ENCODE results near the gene DDIT4. TPM values are rescaled to one million over a fixed set of nuclear protein-coding genes. Genes with fewer than 3 reads are reported as not detected.

DDIT4 gene
- total and polyA plus RNA-seq, 2 of the 8 experiments (the other 6 are each of a cell fraction or from before 2014, with no cell fraction given), result 47.4 to 108 TPM

GRCh38 chr10:72295330-72295910 is 21.7 kb downstream of the DDIT4 start:
- no peak overlapping the region for H3K23ac ChIP-seq (ENCODE audit: insufficient read length)
- H2BK12ac ChIP-seq (ENCODE audit: low read depth, low read length), result peak overlapping the region; percentile 92; the same call in 1 of the 2 replicates
- H3K18ac ChIP-seq (ENCODE audit: extremely low read depth, low read length), result no peak overlapping the region
- no peak for FAIRE-seq
- H4K20me1 ChIP-seq (replicated peaks in 1 of 2; ENCODE audit: control insufficient read depth in 1 of 2, insufficient read depth in 2 of 2, low read length in 2 of 2), result no peaks in the 10 kb centered on the region
- H2AK5ac ChIP-seq (ENCODE audit: low read depth, low read length), result no peak overlapping the region; the same call in 1 of the 2 replicates
- peaks cover 5% of the 10 kb centered on the region; the same call in 1 of the 2 replicates for H3K23me2 ChIP-seq (ENCODE audit: low read depth, low read length)
- no peak overlapping the region for H3K4me3 ChIP-seq (ENCODE audit: extremely low read depth in 1 of 4, insufficient read depth in 2 of 4, low read depth in 3 of 4, low read length in 4 of 4)
- ChIA-PET POLR2A (ENCODE audit: partially characterized antibody) (interaction anchor here (1.0 to 1.4 kb wide), 3 partner anchors 11 to 58 kb away, joined by 3 read pairs; no protein-coding TSS in a partner anchor), CTCF (ENCODE audit: partially characterized antibody) (interaction anchor here (0.6 to 1.2 kb wide), 3 partner anchors 12 to 21 kb away, joined by 3 to 4 read pairs (median 3); no protein-coding TSS in a partner anchor)
- no peak overlapping the region for H3K9ac ChIP-seq (replicated peaks in 1 of 4; ENCODE audit: extremely low read depth in 1 of 4, low read depth in 3 of 4, low read length in 3 of 4)
- no peak overlapping the region for H3K56ac ChIP-seq (replicated peaks; ENCODE audit: insufficient read length, low read depth, low read length)
- no peaks in the 10 kb centered on the region for H3K79me2 ChIP-seq (ENCODE audit: control insufficient read depth in 1 of 2, insufficient read depth in 2 of 2, low read length in 2 of 2)
- H4K8ac ChIP-seq (ENCODE audit: extremely low read depth, insufficient read depth, low read length), result no peak overlapping the region
- peak overlapping the region; percentile 40; the same call in 1 of the 2 replicates for H2BK5ac ChIP-seq (ENCODE audit: low read depth, low read length)
- no peak overlapping the region for H3K14ac ChIP-seq (ENCODE audit: insufficient read length)
- H3K4me1 ChIP-seq (replicated peaks in 1 of 4; ENCODE audit: control insufficient read depth in 3 of 4, insufficient read depth in 4 of 4, low read length in 3 of 4), result peaks cover 5 to 21% (median 12%) of the 10 kb centered on the region in 4 experiments
- no peak overlapping the region for H3K4ac ChIP-seq (replicated peaks; ENCODE audit: insufficient read length, low read depth, low read length)
- H2BK20ac ChIP-seq (ENCODE audit: low read length), result 0 out of 2 replicates have a peak overlapping the region, but pooled peaks have one; percentile 29
- 86% methylated on average over 8 of the region's 8 CpGs; no CpG with 5 or more reads in 1 of the 2 experiments for WGBS, 2 experiments (ENCODE audit: extremely low coverage in 1 of 2, insufficient coverage in 1 of 2, insufficient read length in 1 of 2, insufficient replicate concordance in 2 of 2, low coverage in 1 of 2, low lambda C conversion rate in 2 of 2, missing lambda C conversion rate in 1 of 2)
- H3K27ac ChIP-seq (ENCODE audit: low read depth, low read length), result no peak overlapping the region; the same call in 1 of the 2 replicates
- peak overlapping the region; percentile 92 for H2BK15ac ChIP-seq (ENCODE audit: low read length)
- H2BK120ac ChIP-seq (replicated peaks; ENCODE audit: low read depth, low read length), result no peak overlapping the region
- no peaks in the 10 kb centered on the region for H3K79me1 ChIP-seq (ENCODE audit: low read depth, low read length)
- DNase-seq (ENCODE audit: low read depth in 1 of 2, low spot score in 2 of 2), result no peak
- H2AFZ ChIP-seq (ENCODE audit: low read length), result no peak overlapping the region
- no peaks in the 10 kb centered on the region for H3K36me3 ChIP-seq (ENCODE audit: control insufficient read depth in 2 of 4, insufficient read depth in 4 of 4, low read length in 3 of 4)
- no peak overlapping the region for H4K91ac ChIP-seq (replicated peaks; ENCODE audit: insufficient read length, low read length)
- no peak overlapping the region for H4K5ac ChIP-seq (ENCODE audit: insufficient read length, low read depth, low read length)
- no peaks in the 10 kb centered on the region; a peak in 1 of 4 replicates for H3K9me3 ChIP-seq (ENCODE audit: insufficient read depth in 2 of 2, low read depth in 1 of 2, low read length in 1 of 2)
- TF ChIP-seq GABPA (IDR thresholded peaks at IDR 0.05; ENCODE audit: borderline replicate concordance, insufficient read depth, low read length), result no peak
- TF ChIP-seq BACH1 (IDR thresholded peaks at IDR 0.05; ENCODE audit: low read length), result no peak
- no peak for TF ChIP-seq RNF2 (IDR thresholded peaks at IDR 0.05; ENCODE audit: borderline replicate concordance, low read depth, low read length, missing control alignments, poor library complexity, severe bottlenecking)
- no peak for TF ChIP-seq ZNF274 (IDR thresholded peaks at IDR 0.05; ENCODE audit: borderline replicate concordance, extremely low read depth, low read length)
- TF ChIP-seq KDM5A (IDR thresholded peaks at IDR 0.05; ENCODE audit: low read length), result no peak
- TF ChIP-seq CHD2 (IDR thresholded peaks at IDR 0.05; ENCODE audit: low read length), result no peak
- H3K27me3 ChIP-seq (replicated peaks in 1 of 4; ENCODE audit: control insufficient read depth in 3 of 4, extremely low read depth in 1 of 4, insufficient read depth in 3 of 4, low read length in 3 of 4), result no peaks in the 10 kb centered on the region; a peak in 1 of 7 replicates
- no peak overlapping the region for H3K4me2 ChIP-seq (ENCODE audit: insufficient read depth in 1 of 2, low read depth in 2 of 2, low read length in 2 of 2)

Data from H1 (cell line).